ENCODE measurements around the gene MICAL2. TPM values are rescaled to one million over a fixed set of nuclear protein-coding genes. Genes with fewer than 3 reads are reported as not detected.

The MICAL2 gene
- total and polyA plus RNA-seq, 2 of the 13 experiments (the other 11 are each of a cell fraction or from before 2014, with no cell fraction given): 0.78 to 1.1 TPM

- TF ChIP-seq CREBL2 (CRISPR knock-in tag; IDR thresholded peaks at IDR 0.05; ENCODE audit: borderline replicate concordance) (no peak), ZNF614 (CRISPR knock-in tag; IDR thresholded peaks at IDR 0.05; ENCODE audit: borderline replicate concordance) (no peak)
These were observed 6.1 kb downstream of the MICAL2 start (continued) for GRCh38 chr11:12116425-12117032.

GRCh38 chr11:12117200-12117599, 6.8 kb downstream of the MICAL2 start:
- BruUV-seq (replicated peaks): no TSS peak
- TF ChIP-seq ZNF33A (CRISPR knock-in tag; IDR thresholded peaks at IDR 0.05; ENCODE audit: borderline replicate concordance) (no peak), ERF (CRISPR knock-in tag; IDR thresholded peaks at IDR 0.05) (no peak), ZC3H4 (CRISPR knock-in tag; IDR thresholded peaks at IDR 0.05; ENCODE audit: borderline replicate concordance) (no peak), ZNF691 (CRISPR knock-in tag; IDR thresholded peaks at IDR 0.05; ENCODE audit: borderline replicate concordance, low read depth) (no peak), DBP (CRISPR knock-in tag; IDR thresholded peaks at IDR 0.05; ENCODE audit: not compliant biosample characterization) (no peak), ZFY (CRISPR knock-in tag; IDR thresholded peaks at IDR 0.05) (no peak), SAP130 (CRISPR knock-in tag; IDR thresholded peaks at IDR 0.05; ENCODE audit: low read depth) (no peak), ETS1 (CRISPR knock-in tag; IDR thresholded peaks at IDR 0.05) (no peak), SOX5 (CRISPR knock-in tag; IDR thresholded peaks at IDR 0.05; ENCODE audit: borderline replicate concordance) (no peak), ZNF430 (CRISPR knock-in tag; IDR thresholded peaks at IDR 0.05) (no peak), SALL2 (CRISPR knock-in tag; IDR thresholded peaks at IDR 0.05) (no peak), TRIM24 (CRISPR knock-in tag; IDR thresholded peaks at IDR 0.05) (no peak), ZBTB39 (CRISPR knock-in tag; IDR thresholded peaks at IDR 0.05) (no peak), BRF2 (CRISPR knock-in tag; IDR thresholded peaks at IDR 0.05) (no peak), MIER3 (CRISPR knock-in tag; IDR thresholded peaks at IDR 0.05; ENCODE audit: borderline replicate concordance) (no peak), ZSCAN12 (CRISPR knock-in tag; IDR thresholded peaks at IDR 0.05) (no peak)

More at GRCh38 chr11:12117200-12117599, 6.8 kb downstream of the MICAL2 start:
- ATAC-seq (no peak), DNase-seq (ENCODE audit: low spot score) (no peak), FAIRE-seq (no peak)
- H3K4me2 ChIP-seq (ENCODE audit: low read depth, low read length): no peak overlapping the region
- no peaks in the 10 kb centered on the region for H3K79me2 ChIP-seq (ENCODE audit: insufficient read depth, low read length)
- ChIA-PET POLR2A (no interaction called here), CTCF (ENCODE audit: low intra/inter-chr PET ratio, low total read pairs) (no interaction called here)
- H3K27me3 ChIP-seq (ENCODE audit: control insufficient read depth in 1 of 2, insufficient read depth in 2 of 2, low read length in 2 of 2): no peaks in the 10 kb centered on the region
- H3K4me1 ChIP-seq (ENCODE audit: insufficient read depth, low read length): peaks cover 29% of the 10 kb centered on the region
- intact Hi-C loops (cut with micrococcal nuclease; ENCODE audit: unreplicated experiment) (loop anchor here (10.0 kb wide), 1 partner anchor 62 kb away; no protein-coding TSS in a partner anchor), in situ Hi-C loops (cut with HindIII; ENCODE audit: extremely low pct_ligation_motif_present, low pct_unique_long_range_greater_than_20kb) (loop anchor here (10.0 kb wide), 1 partner anchor 118 kb away; no protein-coding TSS in a partner anchor)
- H4K20me1 ChIP-seq (ENCODE audit: insufficient read depth, low read length): no peaks in the 10 kb centered on the region
- no peaks in the 10 kb centered on the region for H3K9me3 ChIP-seq (ENCODE audit: low read length)
- H3K9ac ChIP-seq (ENCODE audit: insufficient read depth, low read depth, low read length): no peak overlapping the region
- H3K27ac ChIP-seq (ENCODE audit: extremely low read length, insufficient read depth, low read length): no peak overlapping the region
- H2AFZ ChIP-seq (ENCODE audit: low read length): no peak overlapping the region
- no peak overlapping the region for H3K4me3 ChIP-seq (replicated peaks in 1 of 3; ENCODE audit: insufficient read depth in 1 of 3, low read depth in 2 of 3, low read length in 3 of 3)
- H3K36me3 ChIP-seq (replicated peaks in 1 of 2; ENCODE audit: control insufficient read depth in 1 of 2, insufficient read depth in 2 of 2, low read length in 2 of 2): no peaks in the 10 kb centered on the region
- WGBS (ENCODE audit: low lambda C conversion rate): 51% methylated on average over 2 of the region's 4 CpGs
